GM18499 (cell line): ENCODE measurements around the gene IFNAR2.
"Not testable (repeated sequence)": the region's sequence is repeated elsewhere in the genome, so short reads cannot be mapped to it uniquely, and the experiment has no call there.

Experiments used
- ATAC-seq: cut with Tn5 transposase; IDR thresholded peaks from one replicate; pipeline ENCODE4 v1.9.1; 2021; ENCODE audit warnings: moderate number of reproducible peaks; ENCODE audit not compliant: insufficient read depth, unreplicated experiment

Gene IFNAR2

DNA sequence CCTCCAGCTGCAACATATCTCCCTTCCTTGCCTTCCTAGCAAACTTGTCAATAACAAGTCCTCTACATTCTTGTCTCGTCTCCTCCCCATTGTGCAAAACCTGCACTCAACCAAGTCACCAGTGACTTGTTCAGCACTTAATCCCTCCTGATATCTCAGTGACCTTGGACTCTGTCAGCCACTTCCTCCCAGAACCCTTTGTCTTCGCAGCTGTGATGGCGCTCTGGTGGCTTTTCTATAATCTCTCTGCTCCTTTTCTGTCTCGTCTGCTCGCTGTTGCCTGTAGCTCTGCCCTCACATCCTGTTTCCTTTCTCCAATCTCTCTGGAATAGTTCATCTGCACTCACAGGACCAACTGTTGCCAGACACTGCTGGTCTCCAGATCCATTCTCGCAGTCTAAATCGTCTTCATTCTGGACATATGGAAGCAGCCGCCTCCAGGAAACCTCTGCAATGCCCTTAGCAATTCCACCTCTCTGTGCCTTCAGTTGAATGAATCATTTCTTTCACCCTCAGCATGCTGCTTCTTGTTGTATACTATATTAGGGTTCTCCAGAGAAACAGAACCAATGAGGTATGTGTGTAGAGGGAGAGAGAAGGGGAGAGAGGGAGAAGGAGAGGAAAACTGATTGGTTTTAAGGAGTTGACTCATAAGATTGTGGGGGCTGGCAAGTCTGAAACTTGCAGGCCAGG is 17.4 kb upstream of the IFNAR2 start:
- ATAC-seq, result no peak

DNA sequence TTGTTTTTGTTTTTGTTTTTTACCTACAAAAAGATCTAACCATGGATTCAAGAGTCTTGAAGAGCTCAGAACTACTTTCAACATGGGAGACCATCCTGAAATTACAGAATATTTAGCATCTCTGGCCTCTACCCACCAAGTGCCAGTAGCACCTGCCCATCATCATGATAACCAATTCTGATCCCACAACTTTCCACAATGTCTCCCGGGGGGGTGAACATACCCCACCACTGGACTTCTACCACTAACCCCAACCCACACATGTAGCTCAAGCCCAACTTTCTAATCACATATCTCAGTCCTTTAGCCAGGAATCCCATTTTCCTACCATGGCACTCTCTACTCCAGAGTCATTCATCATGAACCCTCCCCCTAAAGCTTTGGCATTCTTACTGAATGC is 15.7 kb upstream of the IFNAR2 start:
- ATAC-seq, result no peak

DNA sequence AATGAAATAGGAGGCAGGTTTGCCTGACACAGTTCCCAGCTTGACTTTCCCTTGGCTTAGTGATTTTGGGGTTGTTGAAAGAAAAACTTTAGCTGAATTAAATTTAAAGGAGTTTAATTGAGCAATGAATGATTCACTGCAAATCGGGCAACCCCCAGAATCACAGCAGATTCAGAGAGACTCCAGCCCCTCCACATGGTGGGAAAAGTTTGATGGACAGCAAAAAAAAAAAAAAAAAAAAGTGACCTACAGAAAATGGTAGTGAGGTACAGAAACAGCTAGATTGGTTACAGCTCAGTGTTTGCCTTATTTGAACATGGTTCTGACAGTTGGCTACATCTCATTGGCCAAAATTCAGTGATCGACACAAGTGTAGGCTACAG is 12.6 kb upstream of the IFNAR2 start:
- ATAC-seq, result no peak

DNA sequence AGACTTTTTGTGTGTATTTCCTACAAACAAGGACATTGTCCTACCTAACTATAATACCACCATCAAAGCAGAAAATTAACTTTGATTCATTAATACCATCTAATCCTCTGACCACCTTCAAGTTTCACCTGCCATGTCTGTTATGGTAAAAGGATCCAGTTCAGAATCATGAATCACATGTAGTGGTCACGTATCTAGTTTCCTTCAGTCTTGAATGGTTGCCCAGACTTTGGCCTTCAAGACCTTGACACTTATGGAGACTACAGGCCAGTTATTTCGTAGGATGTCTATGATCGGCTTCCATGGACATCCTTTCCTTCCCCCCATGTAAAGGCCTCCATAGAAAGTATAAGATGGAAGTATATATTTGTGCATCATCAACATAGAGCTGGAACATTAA is 10.4 kb upstream of the IFNAR2 start:
- ATAC-seq, result no peak

DNA sequence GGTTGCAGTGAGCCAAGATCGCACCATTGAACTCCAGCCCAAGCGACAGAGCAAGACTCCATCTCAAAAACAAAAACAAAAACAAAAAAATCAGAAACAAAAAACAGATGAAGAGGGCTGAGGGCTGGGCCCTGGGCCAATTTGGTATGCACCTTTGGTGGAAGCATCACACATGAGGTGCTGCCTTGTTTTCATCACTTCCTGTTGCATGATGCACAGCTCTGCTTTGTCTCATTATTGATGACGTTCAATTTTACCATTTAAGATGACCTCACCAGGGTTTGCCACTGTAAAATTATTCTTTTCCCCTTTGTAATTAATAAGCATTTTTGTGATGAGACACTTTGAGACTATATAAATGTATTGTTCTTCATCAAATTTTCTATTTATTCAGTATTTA is 9.8 kb upstream of the IFNAR2 start:
- ATAC-seq, result no peak

DNA sequence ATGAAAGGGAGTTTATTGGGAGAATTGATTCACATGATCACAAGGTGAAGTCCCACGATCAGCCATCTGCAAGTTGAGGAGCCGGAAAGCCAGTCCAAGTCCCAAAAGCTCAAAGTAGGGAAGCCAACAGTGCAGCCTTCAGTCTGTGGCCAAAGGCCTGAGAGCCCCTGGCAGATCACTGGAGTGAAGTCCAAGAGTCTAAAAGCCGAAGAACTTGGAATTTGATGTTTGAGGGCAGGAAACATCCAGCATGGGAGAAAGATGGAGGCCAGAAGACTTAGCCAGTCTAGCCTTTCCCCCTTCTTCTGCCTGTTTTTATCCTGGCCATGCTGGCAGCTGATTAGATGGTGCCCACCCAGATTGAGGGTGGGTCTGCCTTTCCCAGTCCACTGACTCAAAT is 4.4 kb upstream of the IFNAR2 start:
- ATAC-seq, result not testable (repeated sequence)

DNA sequence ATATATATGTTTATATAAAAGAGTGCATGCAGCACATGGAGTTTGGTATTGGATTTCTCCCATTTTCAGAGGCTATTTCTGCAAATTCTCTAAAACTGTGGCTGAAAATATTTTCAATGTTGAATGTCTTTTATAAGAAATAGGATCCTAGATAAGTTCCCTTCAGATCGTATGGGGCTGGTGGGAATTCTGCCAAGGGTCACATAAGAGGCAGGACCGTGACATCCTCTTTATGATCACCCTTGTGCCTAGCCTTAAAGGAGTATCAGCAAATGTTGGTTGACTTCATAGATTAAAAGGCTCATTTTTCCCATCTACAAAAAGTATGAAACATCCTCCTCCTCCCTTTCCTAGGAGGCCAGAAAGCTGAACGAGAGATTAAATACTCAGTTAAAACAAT is 1.3 kb upstream of the IFNAR2 start:
- ATAC-seq, result no peak

DNA sequence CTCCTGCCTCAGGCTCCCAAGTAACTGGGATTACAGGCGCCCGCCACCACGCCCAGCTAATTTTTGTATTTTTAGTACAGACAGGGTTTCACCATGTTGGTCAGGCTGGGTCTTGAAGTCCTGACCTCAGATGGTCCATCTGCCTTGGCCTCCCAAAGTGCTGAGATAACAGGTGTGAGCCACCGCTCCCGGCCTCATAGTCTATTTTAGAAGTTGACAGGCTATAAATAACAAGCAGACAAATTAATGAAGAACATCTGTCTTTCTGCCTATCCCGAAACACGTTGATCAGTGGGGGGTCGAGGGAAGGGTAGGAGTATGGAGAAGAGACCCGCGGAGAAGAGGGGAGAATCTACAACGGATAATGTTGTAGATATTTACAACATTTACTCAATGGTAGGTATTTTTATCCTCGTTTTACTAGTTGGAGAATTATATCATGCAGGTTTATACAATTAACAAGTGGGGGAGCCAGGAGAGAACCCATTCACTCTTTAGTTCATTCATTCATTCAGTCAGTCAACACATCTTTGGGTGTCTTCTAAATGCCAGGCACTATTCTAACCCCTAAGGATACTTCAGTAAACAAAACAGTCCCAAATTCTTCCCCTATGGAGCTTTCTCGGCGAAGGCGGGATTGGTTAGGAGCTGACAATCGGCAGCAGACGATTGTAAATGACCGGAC is 497 bp upstream of the IFNAR2 start:
- no peak for ATAC-seq

DNA sequence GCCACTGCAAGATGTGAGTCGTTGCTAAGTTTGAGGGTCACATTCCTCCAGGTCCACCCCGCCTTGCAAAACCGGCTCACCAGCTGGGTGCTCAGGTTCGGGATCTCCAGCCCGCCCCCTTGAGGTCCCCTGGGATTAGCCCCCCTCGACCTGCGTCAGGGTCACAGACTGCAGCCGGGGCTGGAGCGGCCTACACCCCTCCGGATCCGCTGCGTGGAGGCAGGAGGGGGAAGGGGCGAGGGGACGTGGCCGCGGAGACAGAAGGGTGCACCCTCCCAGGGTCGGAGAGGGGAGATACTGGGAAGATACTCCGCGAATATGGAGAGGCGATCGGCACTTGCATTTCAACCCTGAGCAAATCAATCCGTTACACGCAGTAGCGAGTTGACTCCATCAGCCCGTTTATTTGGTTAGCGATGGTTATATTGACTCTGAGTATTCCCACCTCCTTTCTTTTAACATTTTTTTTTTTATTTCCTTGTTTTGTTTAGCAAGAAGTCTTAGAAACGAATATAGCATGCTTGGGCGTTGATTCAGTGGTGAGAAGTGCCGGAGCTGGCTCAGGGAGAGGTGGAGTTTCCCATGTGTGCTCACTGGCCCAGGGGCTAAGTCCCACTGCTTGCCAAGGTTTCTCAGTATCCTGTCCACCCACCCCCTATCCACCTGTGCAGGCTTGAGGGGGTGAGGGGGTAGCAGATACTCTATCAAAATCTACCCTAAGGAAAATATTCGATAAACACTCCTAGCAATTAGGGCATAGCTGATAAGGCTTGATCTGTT is 997 bp downstream of the IFNAR2 start:
- ATAC-seq, result no peak

DNA sequence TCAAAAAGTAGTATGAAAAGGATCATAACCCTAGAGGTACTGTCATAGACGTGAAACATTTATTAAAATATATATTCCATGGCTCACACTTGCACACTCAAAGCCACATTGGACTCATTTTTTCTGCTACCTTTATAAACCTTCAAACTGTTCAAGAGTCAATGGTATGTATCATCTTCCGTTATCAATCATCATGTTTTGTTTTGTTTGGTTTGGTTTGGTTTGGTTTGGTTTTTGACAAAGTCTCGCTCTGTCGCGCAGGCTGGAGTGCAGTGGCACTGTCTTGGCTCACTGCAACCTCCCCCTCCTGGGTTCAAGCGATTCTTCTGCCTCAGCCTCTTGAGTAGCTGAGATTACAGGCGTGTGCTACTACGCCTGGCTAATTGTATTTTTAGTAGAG is 1.8 kb downstream of the IFNAR2 start:
- ATAC-seq, result no peak

DNA sequence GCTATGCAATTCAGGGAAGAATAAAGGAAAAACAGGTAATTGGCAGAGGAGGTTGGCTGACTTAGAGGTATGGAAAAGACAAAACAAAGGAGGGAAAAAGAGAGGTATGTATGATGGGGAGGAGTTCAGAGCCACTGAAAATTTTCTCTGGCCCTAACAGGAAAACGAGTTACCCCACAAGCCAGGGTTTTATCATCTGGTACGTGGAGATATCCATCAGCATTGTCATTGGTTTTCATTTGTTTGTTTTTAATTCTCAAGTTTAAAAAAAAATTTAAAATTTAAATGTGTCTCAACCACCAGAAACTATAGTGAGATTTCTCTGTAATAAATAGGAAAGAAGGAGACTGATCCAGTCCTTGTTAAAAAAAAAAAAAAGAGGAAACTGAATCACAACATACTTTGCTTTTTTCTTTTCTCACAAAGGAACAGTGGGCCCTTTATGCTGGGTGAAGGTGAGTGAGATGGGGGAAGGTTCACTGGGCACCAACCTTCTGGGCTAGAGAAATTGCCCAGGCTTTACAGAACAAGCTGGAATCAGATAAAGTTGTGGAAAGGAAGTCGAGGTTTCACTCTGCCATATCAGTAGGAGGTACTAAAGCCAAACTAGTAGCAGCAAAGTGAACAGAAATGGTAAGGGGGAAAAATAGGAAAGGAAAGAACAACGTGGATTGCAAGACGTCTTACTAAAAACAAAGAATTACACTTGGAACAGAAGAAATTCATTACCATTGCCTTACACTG is 2.7 kb downstream of the IFNAR2 start:
- ATAC-seq, result no peak

DNA sequence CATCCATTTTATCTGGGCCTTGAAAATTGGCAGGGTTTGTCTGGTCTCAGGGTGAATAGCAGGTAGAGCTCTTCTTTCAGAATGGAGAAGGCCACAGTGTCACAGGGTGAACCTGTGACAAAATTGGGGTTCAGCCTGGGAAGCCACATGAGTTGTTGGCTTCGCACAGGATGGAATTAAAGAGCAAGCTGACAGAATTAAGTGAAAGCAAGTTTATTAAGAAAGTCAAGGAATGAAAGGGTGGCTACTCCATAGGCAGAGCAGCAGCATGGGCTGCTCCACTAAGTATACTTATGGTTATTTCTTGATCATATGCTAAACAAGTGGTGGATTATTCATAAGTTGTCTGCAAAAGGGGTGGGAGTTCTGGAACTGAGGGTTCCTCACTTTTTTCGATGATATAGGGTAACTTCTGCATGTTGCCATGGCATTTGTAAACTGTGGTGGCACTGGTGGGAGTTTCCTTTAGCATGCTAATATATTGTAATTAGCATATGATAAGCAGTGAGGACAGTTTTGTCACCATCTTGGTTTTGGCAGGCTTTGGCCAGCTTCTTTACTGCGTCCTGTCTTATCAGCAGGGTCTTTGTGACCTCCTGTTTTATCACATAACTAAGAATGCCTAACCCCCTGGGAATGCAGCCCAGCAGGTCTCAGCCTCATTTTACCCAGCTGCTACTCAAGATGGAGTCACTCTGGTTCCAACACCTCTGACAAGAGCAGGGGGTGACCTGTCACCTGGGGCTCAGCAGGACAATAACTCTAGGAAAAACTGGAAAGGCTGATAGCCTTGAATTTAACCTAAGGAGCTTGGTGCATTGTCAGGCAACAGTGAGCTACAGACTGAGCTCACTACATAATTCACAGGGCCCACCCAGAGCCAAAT is 5.1 kb downstream of the IFNAR2 start:
- no peak for ATAC-seq

DNA sequence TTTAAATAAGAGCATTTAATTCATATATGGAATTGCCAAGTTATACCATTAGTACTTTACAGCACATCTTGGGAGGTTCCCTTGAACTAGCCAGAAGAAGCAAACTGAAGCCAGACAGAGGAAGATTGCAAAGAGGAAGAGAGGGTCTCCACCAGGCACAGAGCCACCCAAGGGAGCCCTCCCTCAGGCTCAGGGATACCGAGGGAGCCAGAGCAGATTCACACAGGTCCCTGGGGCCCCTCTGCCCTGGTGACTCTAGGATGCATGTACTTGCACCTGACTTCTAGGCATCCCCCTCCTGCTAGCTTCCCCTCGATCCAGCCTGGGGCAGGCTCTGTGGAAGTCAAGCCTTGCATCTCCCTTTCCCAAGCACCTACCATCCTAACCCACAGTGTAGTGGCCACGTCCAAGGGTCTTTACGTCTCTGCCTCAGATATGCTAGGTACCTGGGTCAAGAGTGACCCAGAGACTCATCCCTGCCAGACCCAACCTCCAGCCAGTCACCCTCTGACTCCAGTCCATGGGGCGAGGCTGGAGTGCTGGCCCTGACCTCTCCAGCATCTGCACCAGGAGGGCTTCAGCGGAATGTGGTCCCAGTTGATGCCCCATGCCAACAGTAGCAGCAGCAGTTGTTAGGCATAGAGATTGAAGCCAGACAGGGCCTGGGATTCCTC is 6.4 kb downstream of the IFNAR2 start:
- ATAC-seq, result no peak

DNA sequence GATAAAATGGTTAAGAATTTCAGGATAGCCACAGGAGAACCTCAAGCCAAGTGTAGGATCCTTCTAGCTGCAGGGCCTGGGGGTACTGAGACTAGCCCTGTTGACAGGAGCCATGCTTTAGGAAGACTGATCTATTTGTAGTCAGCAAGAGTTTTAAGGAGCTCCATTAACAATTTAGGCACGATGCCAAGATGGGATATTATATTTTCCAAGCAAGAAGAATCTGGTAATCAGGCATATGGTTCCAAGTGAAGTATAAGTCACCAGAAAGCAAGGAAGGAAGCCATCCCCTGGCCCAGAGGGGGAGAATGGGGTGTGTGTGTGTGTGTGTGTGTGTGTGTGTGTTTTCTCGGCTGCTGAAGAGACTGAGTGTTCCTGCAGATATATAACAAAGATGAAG is 7.0 kb downstream of the IFNAR2 start:
- no peak for ATAC-seq

DNA sequence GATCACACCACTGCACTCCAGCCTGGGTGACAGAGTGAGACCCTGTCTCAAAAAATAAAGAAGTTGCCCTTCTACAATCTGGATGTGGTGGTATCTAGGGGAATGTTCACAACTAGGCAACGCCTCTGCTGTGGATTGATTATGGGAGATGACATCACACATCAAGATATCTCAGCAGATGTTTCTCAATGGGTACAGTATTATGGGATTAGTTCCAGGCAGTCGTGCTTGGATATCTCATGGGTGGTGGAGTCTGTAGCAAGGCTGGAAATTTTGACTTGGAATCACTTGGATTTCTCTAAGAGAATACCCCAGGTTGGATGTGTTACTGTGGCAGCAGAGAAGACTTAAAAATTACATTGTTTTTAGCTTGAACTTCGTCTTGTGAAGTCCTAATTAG is 7.7 kb downstream of the IFNAR2 start:
- no peak for ATAC-seq

DNA sequence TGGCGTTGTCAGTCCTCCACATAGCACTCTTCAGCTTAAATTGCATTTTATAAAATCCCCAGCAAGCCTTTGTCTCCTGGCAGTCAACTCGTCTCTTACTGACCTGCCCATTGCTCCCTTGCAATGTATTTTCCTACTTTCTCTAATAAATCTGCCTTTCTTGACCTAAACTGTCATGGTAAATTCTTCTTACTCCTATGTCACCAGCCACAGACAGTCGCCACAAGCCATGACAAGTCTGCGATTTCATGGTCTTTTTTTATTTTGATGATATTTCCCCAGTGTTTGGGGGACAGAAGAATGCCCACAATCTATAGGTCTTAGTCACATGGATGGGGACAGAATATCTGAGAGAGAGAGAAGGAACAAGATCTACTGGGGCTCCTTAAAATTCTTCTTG is 8.4 kb downstream of the IFNAR2 start:
- no peak for ATAC-seq

DNA sequence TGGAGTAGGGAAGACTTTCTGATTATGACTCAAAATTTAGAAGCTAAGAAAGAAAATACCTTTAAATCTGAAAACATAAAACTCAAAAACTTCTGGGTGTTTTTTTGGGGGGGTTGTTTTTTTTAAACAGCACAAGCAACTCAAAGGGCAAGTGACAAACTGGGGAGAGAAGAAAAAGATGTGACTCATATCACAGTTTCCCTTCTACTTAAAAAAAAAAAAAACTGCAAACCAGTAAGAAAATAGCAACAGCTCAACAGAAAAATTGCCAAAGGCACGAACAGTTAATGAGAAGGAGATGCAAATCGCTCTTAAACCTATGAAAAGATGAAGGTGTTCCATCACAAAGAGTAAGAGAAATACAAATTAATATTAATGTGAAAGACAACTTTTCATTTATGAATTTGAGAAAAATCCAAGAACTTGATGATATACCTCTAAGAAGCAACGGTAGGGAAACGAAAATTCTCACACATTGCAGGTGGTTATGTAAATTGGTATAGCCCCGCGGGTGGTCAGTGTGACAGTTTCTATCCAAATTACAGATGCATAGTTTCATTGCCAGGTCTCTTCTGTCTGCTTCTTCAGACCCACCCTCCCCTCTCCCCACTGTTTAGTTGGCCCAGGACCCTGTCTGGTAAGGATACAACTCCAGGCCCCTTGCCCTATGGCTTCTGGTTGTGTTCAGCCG is 9.0 kb downstream of the IFNAR2 start:
- ATAC-seq, result peak; percentile 56

DNA sequence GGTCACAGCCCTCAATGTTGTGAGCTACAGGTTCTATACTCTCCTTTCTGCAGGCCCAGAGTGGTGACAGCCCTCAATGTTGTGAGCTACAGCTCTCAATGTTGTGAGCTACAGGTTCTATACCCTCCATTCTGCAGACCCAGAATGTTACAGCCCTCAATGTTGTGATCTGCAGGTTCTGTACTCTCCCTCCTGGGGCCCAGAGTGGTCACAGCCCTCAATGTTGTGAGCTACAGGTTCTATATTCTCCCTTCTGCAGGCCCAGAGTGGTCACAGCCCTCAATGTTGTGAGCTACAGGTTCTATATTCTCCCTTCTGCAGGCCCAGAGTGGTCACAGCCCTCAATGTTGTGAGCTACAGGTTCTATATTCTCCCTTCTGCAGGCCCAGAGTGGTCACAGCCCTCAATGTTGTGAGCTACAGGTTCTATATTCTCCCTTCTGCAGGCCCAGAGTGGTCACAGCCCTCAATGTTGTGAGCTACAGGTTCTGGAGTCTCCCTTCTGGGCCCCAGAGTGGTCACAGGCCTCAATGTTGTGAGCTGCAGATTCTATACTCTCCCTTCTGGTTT is 9.9 kb downstream of the IFNAR2 start:
- not testable (repeated sequence) for ATAC-seq
